K562 (cell line): ENCODE measurements around the gene SNAPC2. TPM values are rescaled to one million over a fixed set of nuclear protein-coding genes. Genes with fewer than 3 reads are reported as not detected.

Experiments
- BHLHE40 ChIP-seq: IDR thresholded peaks from 2 replicates; pipeline ENCODE4 v1.6.1; 2011; ENCODE audit warnings: low read length, improper control_type of control experiment
- CBX2 ChIP-seq: fragments of 200-600 bp; sonication (generic); IDR thresholded peaks from one replicate; pipeline ENCODE4 v1.6.1; 2012; ENCODE audit warnings: mild to moderate bottlenecking, low read length, inconsistent platforms; ENCODE audit not compliant: insufficient read depth, poor library complexity, severe bottlenecking
- DNMT1 ChIP-seq: fragments of 450-650 bp; IDR thresholded peaks from 2 replicates; pipeline ENCODE4 v1.6.1; 2016; ENCODE audit warnings: antibody characterized with exemption, mild to moderate bottlenecking
- EP400 ChIP-seq: fragments of 450-650 bp; IDR thresholded peaks from 2 replicates; pipeline ENCODE4 v1.6.1; 2017; ENCODE audit warnings: antibody characterized with exemption, mild to moderate bottlenecking, moderate library complexity
- FOXM1 ChIP-seq, 2 experiments: fragments of 450-650 bp in 1 of 2; sonication (generic) in 1 of 2; formaldehyde crosslinking in 1 of 2; IDR thresholded peaks; 2 replicates each; pipeline versions ENCODE4 v1.6.1 to v1.9.0; 2017 to 2022; ENCODE audit warnings: low read depth in 2 of 2, mild to moderate bottlenecking in 2 of 2, missing genetic modification reagents in 1 of 2, moderate library complexity in 1 of 2
- GTF2E2 ChIP-seq: fragments of 200-800 bp; sonication (Bioruptor generic); IDR thresholded peaks from 2 replicates; pipeline ENCODE4 v1.6.1; 2016; ENCODE audit warnings: missing genetic modification characterization, missing compliant biosample characterization
- HDAC3 ChIP-seq: fragments of 450-650 bp; IDR thresholded peaks from 2 replicates; pipeline ENCODE4 v1.6.1; 2018; ENCODE audit warnings: borderline replicate concordance, mild to moderate bottlenecking, moderate library complexity; ENCODE audit not compliant: partially characterized antibody
- HDAC6 ChIP-seq: IDR thresholded peaks from 2 replicates; pipeline ENCODE4 v1.6.1; 2012; ENCODE audit warnings: low read depth, mild to moderate bottlenecking, control low read depth, inconsistent platforms, low read length, moderate library complexity
- IRF2 ChIP-seq: sonication (generic); formaldehyde crosslinking; IDR thresholded peaks from 2 replicates; pipeline ENCODE4 v1.8.1; 2022; ENCODE audit warnings: mild to moderate bottlenecking, missing genetic modification reagents
- NBN ChIP-seq: fragments of 450-650 bp; IDR thresholded peaks from 2 replicates; pipeline ENCODE4 v1.6.1; 2016; ENCODE audit warnings: low read depth, mild to moderate bottlenecking
- RBBP5 ChIP-seq: fragments of 200-600 bp; sonication (generic); IDR thresholded peaks from 2 replicates; pipeline ENCODE4 v1.6.1; 2012; ENCODE audit warnings: borderline replicate concordance, mild to moderate bottlenecking, low read length, control low read depth, inconsistent platforms; ENCODE audit not compliant: insufficient read depth, poor library complexity, severe bottlenecking
- RBM22 ChIP-seq: fragments of 200-400 bp; formaldehyde crosslinking; IDR thresholded peaks from 2 replicates; pipeline ENCODE4 v1.6.1; 2018; ENCODE audit warnings: low read length, low read depth; ENCODE audit not compliant: poor library complexity, severe bottlenecking
- SLC30A9 ChIP-seq: fragments of 250-450 bp; sonication (Bioruptor Pico); IDR thresholded peaks from 2 replicates; pipeline ENCODE4 v1.8.0; 2022; ENCODE audit warnings: mild to moderate bottlenecking, moderate library complexity
- SMARCA5 ChIP-seq: fragments of 450-650 bp; IDR thresholded peaks from 2 replicates; pipeline ENCODE4 v1.6.1; 2016
- TCF7 ChIP-seq: sonication (generic); IDR thresholded peaks from 2 replicates; pipeline ENCODE4 v1.6.1; 2016; ENCODE audit warnings: antibody characterized with exemption, borderline replicate concordance
- ZC3H11A ChIP-seq: IDR thresholded peaks from 2 replicates; pipeline ENCODE4 v1.6.1; 2012; ENCODE audit warnings: low read depth, low read length, improper control_type of control experiment
- ZEB2 ChIP-seq: fragments of 450-650 bp; IDR thresholded peaks from 2 replicates; pipeline ENCODE4 v1.6.1; 2016
- ZNF133 ChIP-seq: fragments of 250-450 bp; sonication (Bioruptor Pico); IDR thresholded peaks from 2 replicates; pipeline ENCODE4 v1.4.0; 2020; ENCODE audit warnings: mild to moderate bottlenecking
- ZNF140 ChIP-seq: fragments of 250-450 bp; sonication (Bioruptor Pico); IDR thresholded peaks from 2 replicates; pipeline ENCODE4 v1.8.0; 2021; ENCODE audit warnings: moderate library complexity, mild to moderate bottlenecking, inconsistent platforms
- ZNF24 ChIP-seq: fragments of 450-650 bp; IDR thresholded peaks from 2 replicates; pipeline ENCODE4 v1.6.1; 2016
- ZNF408 ChIP-seq: fragments of 250-450 bp; sonication (Bioruptor Pico); IDR thresholded peaks from 2 replicates; pipeline ENCODE4 v1.4.0; 2020; ENCODE audit warnings: low read depth, mild to moderate bottlenecking, moderate library complexity
- ZNF57 ChIP-seq: fragments of 450-650 bp; formaldehyde crosslinking; IDR thresholded peaks from 2 replicates; pipeline ENCODE4 v1.4.0; 2020; ENCODE audit warnings: mild to moderate bottlenecking, moderate library complexity
- polyA plus RNA-seq, 8 experiments: library from polyadenylated mRNA; depleted of rRNA in 4 of 8; stranded (reverse) in 5 of 8; unstranded in 3 of 8; fragments of >200 nt; fragmentation: Nextera tagmentation in 2 of 8; fragmentation: Illumina TruSeq in 1 of 8; extraction: Ambion mirVana in 2 of 8; extraction: Trizol in 1 of 8; gene quantifications; 2 replicates each; pipeline versions ENCODE4 v1.2.1 to v1.2.3, GENCODE V29; 2011 to 2014; ENCODE audit warnings: inconsistent platforms in 1 of 8, missing spikeins in 1 of 8
- total RNA-seq, 7 experiments: library from RNA; depleted of rRNA in 6 of 7; stranded (reverse); fragments of >200 nt in 6 of 7; fragmentation: Illumina TruSeq in 2 of 7; extraction: Trizol in 2 of 7; gene quantifications; 2 replicates each; pipeline versions ENCODE4 v1.2.1 to v1.2.3, GENCODE V29; 2011 to 2021; ENCODE audit warnings: low replicate concordance in 1 of 7
- TF ChIP-seq, protein P1 (sequence below): sonication (generic); formaldehyde crosslinking; IDR thresholded peaks from 2 replicates; pipeline ENCODE4 v1.5.0; 2020; ENCODE audit warnings: missing genetic modification reagents
- TF ChIP-seq, protein P2 (sequence below): fragments of 450-650 bp; IDR thresholded peaks from 2 replicates; pipeline ENCODE4 v1.6.1; 2016
- TF ChIP-seq, protein P3 (sequence below): fragments of 250-450 bp; sonication (Bioruptor Pico); IDR thresholded peaks from 2 replicates; pipeline ENCODE4 v1.5.0; 2020; ENCODE audit warnings: mild to moderate bottlenecking
- TF ChIP-seq, protein P4 (sequence below): fragments of 450-650 bp; formaldehyde crosslinking; IDR thresholded peaks from 2 replicates; pipeline ENCODE4 v1.4.0; 2022; ENCODE audit warnings: missing genetic modification characterization

The SNAPC2 gene
- total and polyA plus RNA-seq, 9 of the 15 experiments (the other 6 are each of a cell fraction or from before 2014, with no cell fraction given), result 0.59 to 45.1 (median 15.3) TPM

DNA sequence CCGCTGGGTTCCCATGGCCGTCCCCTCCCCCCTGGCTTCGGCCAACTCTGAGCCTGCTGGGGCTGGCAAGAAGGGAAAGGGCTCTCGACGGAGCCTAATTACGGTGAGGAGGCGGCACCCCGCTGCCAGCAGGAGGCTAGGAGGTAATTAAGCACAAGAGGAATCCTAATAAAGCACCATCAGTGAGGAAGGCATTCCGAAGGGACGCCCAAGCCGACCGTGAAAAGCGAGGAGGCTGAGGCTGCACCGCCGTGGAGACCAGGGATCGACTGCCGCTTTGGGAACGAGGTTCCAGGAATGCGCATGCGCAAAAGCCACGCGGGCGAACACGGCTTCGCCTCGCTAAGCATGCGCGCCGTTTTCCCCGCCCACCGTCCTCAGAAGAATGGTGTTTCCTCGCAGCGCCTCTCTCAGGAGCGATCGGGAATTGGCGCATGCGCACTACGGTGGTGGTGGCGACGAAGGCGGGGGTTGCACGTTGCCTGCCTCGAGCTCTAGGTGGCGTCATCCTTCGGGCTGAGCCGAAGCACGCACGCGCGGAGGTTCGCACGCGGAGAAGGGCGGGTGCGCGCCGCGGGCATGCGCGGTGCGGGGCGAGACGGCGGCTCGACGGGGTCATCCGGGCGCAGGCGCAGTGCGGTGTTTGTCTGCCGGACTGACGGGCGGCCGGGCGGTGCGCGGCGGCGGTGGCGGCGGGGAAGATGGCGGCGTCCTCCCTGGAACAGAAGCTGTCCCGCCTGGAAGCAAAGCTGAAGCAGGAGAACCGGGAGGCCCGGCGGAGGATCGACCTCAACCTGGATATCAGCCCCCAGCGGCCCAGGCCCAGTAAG is 16.7 kb upstream of the SNAPC2 start, which contains the start of gene MAP2K7 (continued):
- TF ChIP-seq EP400, result peak; percentile 88
- TF ChIP-seq, protein P1, sequence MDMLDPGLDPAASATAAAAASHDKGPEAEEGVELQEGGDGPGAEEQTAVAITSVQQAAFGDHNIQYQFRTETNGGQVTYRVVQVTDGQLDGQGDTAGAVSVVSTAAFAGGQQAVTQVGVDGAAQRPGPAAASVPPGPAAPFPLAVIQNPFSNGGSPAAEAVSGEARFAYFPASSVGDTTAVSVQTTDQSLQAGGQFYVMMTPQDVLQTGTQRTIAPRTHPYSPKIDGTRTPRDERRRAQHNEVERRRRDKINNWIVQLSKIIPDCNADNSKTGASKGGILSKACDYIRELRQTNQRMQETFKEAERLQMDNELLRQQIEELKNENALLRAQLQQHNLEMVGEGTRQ (CRISPR knock-in tag), result no peak; the same call in 1 of the 2 replicates
- no peak for TF ChIP-seq HDAC3
- TF ChIP-seq, protein P2, sequence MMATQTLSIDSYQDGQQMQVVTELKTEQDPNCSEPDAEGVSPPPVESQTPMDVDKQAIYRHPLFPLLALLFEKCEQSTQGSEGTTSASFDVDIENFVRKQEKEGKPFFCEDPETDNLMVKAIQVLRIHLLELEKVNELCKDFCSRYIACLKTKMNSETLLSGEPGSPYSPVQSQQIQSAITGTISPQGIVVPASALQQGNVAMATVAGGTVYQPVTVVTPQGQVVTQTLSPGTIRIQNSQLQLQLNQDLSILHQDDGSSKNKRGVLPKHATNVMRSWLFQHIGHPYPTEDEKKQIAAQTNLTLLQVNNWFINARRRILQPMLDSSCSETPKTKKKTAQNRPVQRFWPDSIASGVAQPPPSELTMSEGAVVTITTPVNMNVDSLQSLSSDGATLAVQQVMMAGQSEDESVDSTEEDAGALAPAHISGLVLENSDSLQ, result 0 out of 2 replicates have a peak, but pooled peaks have one; percentile 23
- TF ChIP-seq IRF2, result no peak
- TF ChIP-seq, protein P3, sequence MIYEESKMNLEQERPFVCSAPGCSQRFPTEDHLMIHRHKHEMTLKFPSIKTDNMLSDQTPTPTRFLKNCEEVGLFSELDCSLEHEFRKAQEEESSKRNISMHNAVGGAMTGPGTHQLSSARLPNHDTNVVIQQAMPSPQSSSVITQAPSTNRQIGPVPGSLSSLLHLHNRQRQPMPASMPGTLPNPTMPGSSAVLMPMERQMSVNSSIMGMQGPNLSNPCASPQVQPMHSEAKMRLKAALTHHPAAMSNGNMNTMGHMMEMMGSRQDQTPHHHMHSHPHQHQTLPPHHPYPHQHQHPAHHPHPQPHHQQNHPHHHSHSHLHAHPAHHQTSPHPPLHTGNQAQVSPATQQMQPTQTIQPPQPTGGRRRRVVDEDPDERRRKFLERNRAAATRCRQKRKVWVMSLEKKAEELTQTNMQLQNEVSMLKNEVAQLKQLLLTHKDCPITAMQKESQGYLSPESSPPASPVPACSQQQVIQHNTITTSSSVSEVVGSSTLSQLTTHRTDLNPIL (CRISPR knock-in tag), result no peak
- TF ChIP-seq ZNF408 (CRISPR knock-in tag), result no peak
- TF ChIP-seq ZNF140, result no peak
- TF ChIP-seq ZNF57 (CRISPR knock-in tag), result no peak
- TF ChIP-seq TCF7, result no peak; the same call in 1 of the 2 replicates
- no peak for TF ChIP-seq CBX2
- no peak for TF ChIP-seq DNMT1
- no peak for TF ChIP-seq RBM22
- no peak for TF ChIP-seq SMARCA5
- TF ChIP-seq ZNF133, result no peak
- no peak for TF ChIP-seq SLC30A9
- no peak for TF ChIP-seq HDAC6
- no peak for TF ChIP-seq FOXM1 (IDR thresholded peaks at IDR 0.05; ENCODE audit: low read depth)
- TF ChIP-seq FOXM1 (CRISPR knock-in tag; IDR thresholded peaks at IDR 0.05; ENCODE audit: low read depth), result no peak
- TF ChIP-seq, protein P4, sequence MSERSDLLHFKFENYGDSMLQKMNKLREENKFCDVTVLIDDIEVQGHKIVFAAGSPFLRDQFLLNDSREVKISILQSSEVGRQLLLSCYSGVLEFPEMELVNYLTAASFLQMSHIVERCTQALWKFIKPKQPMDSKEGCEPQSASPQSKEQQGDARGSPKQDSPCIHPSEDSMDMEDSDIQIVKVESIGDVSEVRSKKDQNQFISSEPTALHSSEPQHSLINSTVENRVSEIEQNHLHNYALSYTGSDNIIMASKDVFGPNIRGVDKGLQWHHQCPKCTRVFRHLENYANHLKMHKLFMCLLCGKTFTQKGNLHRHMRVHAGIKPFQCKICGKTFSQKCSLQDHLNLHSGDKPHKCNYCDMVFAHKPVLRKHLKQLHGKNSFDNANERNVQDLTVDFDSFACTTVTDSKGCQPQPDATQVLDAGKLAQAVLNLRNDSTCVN (CRISPR knock-in tag), result no peak
- TF ChIP-seq ZNF24, result no peak
- peak; percentile 83 for TF ChIP-seq BHLHE40
- TF ChIP-seq GTF2E2, result no peak; the same call in 1 of the 2 replicates
- TF ChIP-seq ZEB2, result no peak
- TF ChIP-seq RBBP5, result peak; percentile 66
- TF ChIP-seq NBN, result no peak
- no peak for TF ChIP-seq ZC3H11A
